ENCODE measurements around the gene CINP. TPM values are rescaled to one million over a fixed set of nuclear protein-coding genes. Genes with fewer than 3 reads are reported as not detected.

The CINP gene
- total and polyA plus RNA-seq, 2 experiments from 2014 or later, result 54.0 to 63.1 TPM

DNA sequence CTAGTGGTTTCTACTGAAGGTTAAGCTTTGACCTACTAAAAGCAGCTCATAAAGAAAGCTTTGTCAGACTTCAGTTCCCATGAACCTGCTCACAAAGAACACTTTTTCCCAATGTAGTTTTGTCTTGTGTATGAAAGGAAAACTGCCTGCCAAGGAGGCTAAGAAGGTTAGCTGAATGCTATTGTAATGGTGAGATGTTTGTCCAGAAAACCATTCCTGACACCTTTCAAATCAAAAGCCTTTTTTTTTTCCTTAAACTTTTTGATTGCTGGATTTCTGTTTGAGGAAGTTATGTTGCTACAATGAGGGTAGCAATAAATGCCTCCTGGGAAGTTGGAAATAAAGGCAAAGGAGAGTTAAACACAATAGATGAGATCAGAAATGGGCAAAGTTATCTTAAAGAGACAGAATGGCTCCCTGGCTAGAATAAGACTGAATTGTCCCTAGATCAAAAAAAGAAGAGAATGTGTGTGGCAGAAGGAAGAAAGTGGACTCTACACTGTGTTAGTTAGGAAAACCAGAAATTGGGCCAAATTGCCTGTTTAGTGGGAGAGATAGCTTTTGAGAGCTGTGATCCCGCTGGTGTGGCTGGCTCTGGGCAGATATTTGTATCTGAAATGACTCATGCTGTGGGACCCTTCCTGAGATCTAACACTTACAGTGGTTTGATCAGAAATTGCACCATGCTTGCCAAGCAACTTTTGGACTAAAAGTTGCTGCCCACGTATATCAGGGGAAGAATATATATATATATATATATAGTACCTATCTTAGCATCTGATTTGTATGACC is 27.6 kb upstream of the CINP start (continued):
- TF ChIP-seq, protein P1, sequence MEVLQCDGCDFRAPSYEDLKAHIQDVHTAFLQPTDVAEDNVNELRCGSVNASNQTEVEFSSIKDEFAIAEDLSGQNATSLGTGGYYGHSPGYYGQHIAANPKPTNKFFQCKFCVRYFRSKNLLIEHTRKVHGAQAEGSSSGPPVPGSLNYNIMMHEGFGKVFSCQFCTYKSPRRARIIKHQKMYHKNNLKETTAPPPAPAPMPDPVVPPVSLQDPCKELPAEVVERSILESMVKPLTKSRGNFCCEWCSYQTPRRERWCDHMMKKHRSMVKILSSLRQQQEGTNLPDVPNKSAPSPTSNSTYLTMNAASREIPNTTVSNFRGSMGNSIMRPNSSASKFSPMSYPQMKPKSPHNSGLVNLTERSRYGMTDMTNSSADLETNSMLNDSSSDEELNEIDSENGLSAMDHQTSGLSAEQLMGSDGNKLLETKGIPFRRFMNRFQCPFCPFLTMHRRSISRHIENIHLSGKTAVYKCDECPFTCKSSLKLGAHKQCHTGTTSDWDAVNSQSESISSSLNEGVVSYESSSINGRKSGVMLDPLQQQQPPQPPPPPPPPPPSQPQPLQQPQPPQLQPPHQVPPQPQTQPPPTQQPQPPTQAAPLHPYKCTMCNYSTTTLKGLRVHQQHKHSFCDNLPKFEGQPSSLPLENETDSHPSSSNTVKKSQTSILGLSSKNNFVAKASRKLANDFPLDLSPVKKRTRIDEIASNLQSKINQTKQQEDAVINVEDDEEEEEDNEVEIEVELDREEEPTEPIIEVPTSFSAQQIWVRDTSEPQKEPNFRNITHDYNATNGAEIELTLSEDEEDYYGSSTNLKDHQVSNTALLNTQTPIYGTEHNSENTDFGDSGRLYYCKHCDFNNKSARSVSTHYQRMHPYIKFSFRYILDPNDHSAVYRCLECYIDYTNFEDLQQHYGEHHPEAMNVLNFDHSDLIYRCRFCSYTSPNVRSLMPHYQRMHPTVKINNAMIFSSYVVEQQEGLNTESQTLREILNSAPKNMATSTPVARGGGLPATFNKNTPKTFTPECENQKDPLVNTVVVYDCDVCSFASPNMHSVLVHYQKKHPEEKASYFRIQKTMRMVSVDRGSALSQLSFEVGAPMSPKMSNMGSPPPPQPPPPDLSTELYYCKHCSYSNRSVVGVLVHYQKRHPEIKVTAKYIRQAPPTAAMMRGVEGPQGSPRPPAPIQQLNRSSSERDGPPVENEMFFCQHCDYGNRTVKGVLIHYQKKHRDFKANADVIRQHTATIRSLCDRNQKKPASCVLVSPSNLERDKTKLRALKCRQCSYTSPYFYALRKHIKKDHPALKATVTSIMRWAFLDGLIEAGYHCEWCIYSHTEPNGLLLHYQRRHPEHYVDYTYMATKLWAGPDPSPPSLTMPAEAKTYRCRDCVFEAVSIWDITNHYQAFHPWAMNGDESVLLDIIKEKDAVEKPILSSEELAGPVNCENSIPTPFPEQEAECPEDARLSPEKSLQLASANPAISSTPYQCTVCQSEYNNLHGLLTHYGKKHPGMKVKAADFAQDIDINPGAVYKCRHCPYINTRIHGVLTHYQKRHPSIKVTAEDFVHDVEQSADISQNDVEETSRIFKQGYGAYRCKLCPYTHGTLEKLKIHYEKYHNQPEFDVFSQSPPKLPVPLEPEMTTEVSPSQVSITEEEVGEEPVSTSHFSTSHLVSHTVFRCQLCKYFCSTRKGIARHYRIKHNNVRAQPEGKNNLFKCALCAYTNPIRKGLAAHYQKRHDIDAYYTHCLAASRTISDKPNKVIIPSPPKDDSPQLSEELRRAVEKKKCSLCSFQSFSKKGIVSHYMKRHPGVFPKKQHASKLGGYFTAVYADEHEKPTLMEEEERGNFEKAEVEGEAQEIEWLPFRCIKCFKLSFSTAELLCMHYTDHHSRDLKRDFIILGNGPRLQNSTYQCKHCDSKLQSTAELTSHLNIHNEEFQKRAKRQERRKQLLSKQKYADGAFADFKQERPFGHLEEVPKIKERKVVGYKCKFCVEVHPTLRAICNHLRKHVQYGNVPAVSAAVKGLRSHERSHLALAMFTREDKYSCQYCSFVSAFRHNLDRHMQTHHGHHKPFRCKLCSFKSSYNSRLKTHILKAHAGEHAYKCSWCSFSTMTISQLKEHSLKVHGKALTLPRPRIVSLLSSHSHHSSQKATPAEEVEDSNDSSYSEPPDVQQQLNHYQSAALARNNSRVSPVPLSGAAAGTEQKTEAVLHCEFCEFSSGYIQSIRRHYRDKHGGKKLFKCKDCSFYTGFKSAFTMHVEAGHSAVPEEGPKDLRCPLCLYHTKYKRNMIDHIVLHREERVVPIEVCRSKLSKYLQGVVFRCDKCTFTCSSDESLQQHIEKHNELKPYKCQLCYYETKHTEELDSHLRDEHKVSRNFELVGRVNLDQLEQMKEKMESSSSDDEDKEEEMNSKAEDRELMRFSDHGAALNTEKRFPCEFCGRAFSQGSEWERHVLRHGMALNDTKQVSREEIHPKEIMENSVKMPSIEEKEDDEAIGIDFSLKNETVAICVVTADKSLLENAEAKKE (CRISPR knock-in tag; IDR thresholded peaks at IDR 0.05), result no peak
- TF ChIP-seq NANOG (IDR thresholded peaks at IDR 0.05; ENCODE audit: borderline replicate concordance), result no peak
- no peak for TF ChIP-seq ZNF114 (CRISPR knock-in tag; IDR thresholded peaks at IDR 0.05)
- no peak for TF ChIP-seq STAT1 (IDR thresholded peaks at IDR 0.05; ENCODE audit: unreplicated experiment)
- TF ChIP-seq, protein P2, sequence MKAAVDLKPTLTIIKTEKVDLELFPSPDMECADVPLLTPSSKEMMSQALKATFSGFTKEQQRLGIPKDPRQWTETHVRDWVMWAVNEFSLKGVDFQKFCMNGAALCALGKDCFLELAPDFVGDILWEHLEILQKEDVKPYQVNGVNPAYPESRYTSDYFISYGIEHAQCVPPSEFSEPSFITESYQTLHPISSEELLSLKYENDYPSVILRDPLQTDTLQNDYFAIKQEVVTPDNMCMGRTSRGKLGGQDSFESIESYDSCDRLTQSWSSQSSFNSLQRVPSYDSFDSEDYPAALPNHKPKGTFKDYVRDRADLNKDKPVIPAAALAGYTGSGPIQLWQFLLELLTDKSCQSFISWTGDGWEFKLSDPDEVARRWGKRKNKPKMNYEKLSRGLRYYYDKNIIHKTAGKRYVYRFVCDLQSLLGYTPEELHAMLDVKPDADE (IDR thresholded peaks at IDR 0.05), result no peak
- TF ChIP-seq EZH2 (IDR thresholded peaks at IDR 0.05; ENCODE audit: low read depth, unreplicated experiment), result no peak
- no peak for TF ChIP-seq EZH2phosphoT487 (IDR thresholded peaks at IDR 0.05; ENCODE audit: unreplicated experiment)

DNA sequence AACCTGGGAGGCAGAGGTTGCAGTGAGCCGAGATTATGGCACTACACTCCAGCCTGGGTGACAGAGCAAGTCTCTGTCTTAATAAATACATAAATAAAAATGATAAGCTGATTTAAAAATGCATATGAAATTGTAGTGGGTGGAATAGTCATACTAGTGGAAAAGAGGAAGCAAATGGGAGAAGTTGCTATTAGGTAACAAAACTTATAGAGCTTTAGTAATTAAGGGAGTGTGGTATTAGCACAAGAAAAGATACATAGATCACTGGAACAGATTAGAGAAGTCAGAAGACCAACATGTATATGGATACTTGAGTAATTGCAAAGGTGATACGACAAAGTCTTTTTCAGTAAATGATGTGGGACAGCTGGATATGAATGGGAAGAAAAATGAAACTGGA is 26.6 kb upstream of the CINP start:
- no peaks in the 10 kb centered on the region for H3K79me2 ChIP-seq (replicated peaks; ENCODE audit: insufficient read depth)
- H4K20me1 ChIP-seq (replicated peaks; ENCODE audit: insufficient read depth), result no peaks in the 10 kb centered on the region
- Mint-ChIP-seq H3K27me3 (ENCODE audit: insufficient read depth, low read depth, poor library complexity) (peaks cover 8% of the 10 kb centered on the region), H3K4me1 (peaks cover 9% of the 10 kb centered on the region), H3K4me3 (no peak overlapping the region), H3K27ac (no peak overlapping the region; the same call in 1 of the 2 replicates), H3K36me3 (ENCODE audit: low read depth) (peaks cover 11% of the 10 kb centered on the region), H3K9me3 (no peaks in the 10 kb centered on the region)
- H3K9me2 ChIP-seq (ENCODE audit: insufficient read depth), result no peaks in the 10 kb centered on the region
- H3K36me3 ChIP-seq (ENCODE audit: insufficient read depth), result no peaks in the 10 kb centered on the region
- no peak overlapping the region for H3K4me2 ChIP-seq
- DNase-seq (ENCODE audit: low spot score), result no peak
- H3K27ac ChIP-seq (ENCODE audit: low read depth), result no peak overlapping the region
- H2AFZ ChIP-seq, result no peak overlapping the region
- no peak for ATAC-seq
- no peaks in the 10 kb centered on the region for H3K27me3 ChIP-seq (ENCODE audit: insufficient read depth)
- peaks cover 3% of the 10 kb centered on the region for H3K4me1 ChIP-seq (ENCODE audit: insufficient read depth)
- no peaks in the 10 kb centered on the region for H3F3A ChIP-seq (replicated peaks; ENCODE audit: low read depth)
- H3K4me3 ChIP-seq, result no peak overlapping the region
- no peak for TF ChIP-seq POLR2AphosphoS5 (IDR thresholded peaks at IDR 0.05; ENCODE audit: low read depth)
- TF ChIP-seq ZNF114 (CRISPR knock-in tag; IDR thresholded peaks at IDR 0.05), result no peak
- no peak for TF ChIP-seq NANOG (IDR thresholded peaks at IDR 0.05; ENCODE audit: borderline replicate concordance)
- no peak for TF ChIP-seq EZH2 (IDR thresholded peaks at IDR 0.05; ENCODE audit: low read depth, unreplicated experiment)
- TF ChIP-seq ZNF331 (CRISPR knock-in tag; IDR thresholded peaks at IDR 0.05; ENCODE audit: low read depth), result no peak
- TF ChIP-seq CREB1 (CRISPR knock-in tag; IDR thresholded peaks at IDR 0.05; ENCODE audit: low read depth), result no peak
- no peak for TF ChIP-seq JUNB (IDR thresholded peaks at IDR 0.05; ENCODE audit: unreplicated experiment)
- TF ChIP-seq, protein P2 (IDR thresholded peaks at IDR 0.05), result no peak
- no peak for TF ChIP-seq EZH2phosphoT487 (IDR thresholded peaks at IDR 0.05; ENCODE audit: unreplicated experiment)
- TF ChIP-seq, protein P3, sequence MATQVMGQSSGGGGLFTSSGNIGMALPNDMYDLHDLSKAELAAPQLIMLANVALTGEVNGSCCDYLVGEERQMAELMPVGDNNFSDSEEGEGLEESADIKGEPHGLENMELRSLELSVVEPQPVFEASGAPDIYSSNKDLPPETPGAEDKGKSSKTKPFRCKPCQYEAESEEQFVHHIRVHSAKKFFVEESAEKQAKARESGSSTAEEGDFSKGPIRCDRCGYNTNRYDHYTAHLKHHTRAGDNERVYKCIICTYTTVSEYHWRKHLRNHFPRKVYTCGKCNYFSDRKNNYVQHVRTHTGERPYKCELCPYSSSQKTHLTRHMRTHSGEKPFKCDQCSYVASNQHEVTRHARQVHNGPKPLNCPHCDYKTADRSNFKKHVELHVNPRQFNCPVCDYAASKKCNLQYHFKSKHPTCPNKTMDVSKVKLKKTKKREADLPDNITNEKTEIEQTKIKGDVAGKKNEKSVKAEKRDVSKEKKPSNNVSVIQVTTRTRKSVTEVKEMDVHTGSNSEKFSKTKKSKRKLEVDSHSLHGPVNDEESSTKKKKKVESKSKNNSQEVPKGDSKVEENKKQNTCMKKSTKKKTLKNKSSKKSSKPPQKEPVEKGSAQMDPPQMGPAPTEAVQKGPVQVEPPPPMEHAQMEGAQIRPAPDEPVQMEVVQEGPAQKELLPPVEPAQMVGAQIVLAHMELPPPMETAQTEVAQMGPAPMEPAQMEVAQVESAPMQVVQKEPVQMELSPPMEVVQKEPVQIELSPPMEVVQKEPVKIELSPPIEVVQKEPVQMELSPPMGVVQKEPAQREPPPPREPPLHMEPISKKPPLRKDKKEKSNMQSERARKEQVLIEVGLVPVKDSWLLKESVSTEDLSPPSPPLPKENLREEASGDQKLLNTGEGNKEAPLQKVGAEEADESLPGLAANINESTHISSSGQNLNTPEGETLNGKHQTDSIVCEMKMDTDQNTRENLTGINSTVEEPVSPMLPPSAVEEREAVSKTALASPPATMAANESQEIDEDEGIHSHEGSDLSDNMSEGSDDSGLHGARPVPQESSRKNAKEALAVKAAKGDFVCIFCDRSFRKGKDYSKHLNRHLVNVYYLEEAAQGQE (IDR thresholded peaks at IDR 0.05; ENCODE audit: unreplicated experiment), result no peak
